Keratinocyte (primary cell): ENCODE data around the gene ZCCHC24. TPM values are rescaled to one million over a fixed set of nuclear protein-coding genes. Genes with fewer than 3 reads are reported as not detected.

Experiments
- DNase-seq: peaks from one replicate; pipeline ENCODE4 v3.0.0-alpha.2; 2011; ENCODE audit warnings: low read depth, missing footprints, low spot score
- FAIRE-seq: peaks from 2 replicates; lab custom pipeline; 2011; peaks lifted over from hg19 to GRCh38; lab: Jason Lieb, UNC
- H2AFZ ChIP-seq: 2 replicates; pipeline ENCODE4 v1.6.0; 2012; ENCODE audit warnings: low read length, control low read depth, inconsistent platforms; ENCODE audit not compliant: control insufficient read depth
- H3K27ac ChIP-seq: 2 replicates; pipeline ENCODE4 v1.5.1; 2011; ENCODE audit warnings: low read length; ENCODE audit not compliant: control insufficient read depth, insufficient read depth
- H3K27me3 ChIP-seq: 3 replicates; pipeline ENCODE4 v1.6.0; 2011; ENCODE audit warnings: low read length; ENCODE audit not compliant: control insufficient read depth, insufficient read depth; ENCODE audit errors: extremely low read depth
- H3K36me3 ChIP-seq, 2 experiments: 2 replicates in 1 of 2; 3 replicates in 1 of 2; pipeline ENCODE4 v1.5.1; 2011; ENCODE audit warnings: low read length in 2 of 2, mild to moderate bottlenecking in 1 of 2; ENCODE audit not compliant: control insufficient read depth in 2 of 2, insufficient read depth in 2 of 2; ENCODE audit errors: extremely low read depth in 1 of 2
- H3K4me1 ChIP-seq: 3 replicates; pipeline ENCODE4 v1.5.1; 2011; ENCODE audit warnings: low read length; ENCODE audit not compliant: control insufficient read depth, insufficient read depth; ENCODE audit errors: extremely low read depth
- H3K4me2 ChIP-seq: 3 replicates; pipeline ENCODE4 v1.6.0; 2011; ENCODE audit warnings: low read depth, low read length; ENCODE audit not compliant: control insufficient read depth, insufficient read depth; ENCODE audit errors: extremely low read depth
- H3K4me3 ChIP-seq, 3 experiments: fragments of 200-600 bp in 1 of 3; sonication (generic) in 1 of 3; 2 replicates in 2 of 3; 3 replicates in 1 of 3; pipeline ENCODE4 v1.5.1; 2011 to 2016; ENCODE audit warnings: low read length in 3 of 3, mild to moderate bottlenecking in 3 of 3, control low read depth in 2 of 3, inconsistent platforms in 1 of 3, low read depth in 1 of 3, mixed read lengths in 1 of 3, mixed run types in 1 of 3, moderate library complexity in 1 of 3; ENCODE audit not compliant: control insufficient read depth in 2 of 3, insufficient read depth in 2 of 3; ENCODE audit errors: extremely low read depth in 1 of 3
- H3K79me2 ChIP-seq: 2 replicates; pipeline ENCODE4 v1.6.0; 2012; ENCODE audit warnings: low read length; ENCODE audit not compliant: control insufficient read depth, insufficient read depth
- H3K9ac ChIP-seq: 3 replicates; pipeline ENCODE4 v1.6.0; 2011; ENCODE audit warnings: low read length; ENCODE audit not compliant: control insufficient read depth, insufficient read depth; ENCODE audit errors: extremely low read depth
- H3K9me1 ChIP-seq: 3 replicates; pipeline ENCODE4 v1.6.0; 2011; ENCODE audit warnings: low read length; ENCODE audit not compliant: control insufficient read depth, insufficient read depth; ENCODE audit errors: extremely low read depth
- H3K9me3 ChIP-seq: 2 replicates; pipeline ENCODE4 v1.5.1; 2012; ENCODE audit warnings: low read depth, low read length; ENCODE audit not compliant: control insufficient read depth
- H4K20me1 ChIP-seq: 3 replicates; pipeline ENCODE4 v1.6.0; 2011; ENCODE audit warnings: low read length; ENCODE audit not compliant: control insufficient read depth, insufficient read depth; ENCODE audit errors: extremely low read depth
- CTCF ChIP-seq, 3 experiments: IDR thresholded peaks in 1 of 3; conservative IDR thresholded peaks in 1 of 3; optimal IDR thresholded peaks in 1 of 3; 2 replicates in 2 of 3; 3 replicates in 1 of 3; pipeline versions ENCODE3 to v1.5.1; 2011; ENCODE audit warnings: low read length in 3 of 3, mild to moderate bottlenecking in 3 of 3, moderate library complexity in 2 of 3, control low read depth in 1 of 3, inconsistent platforms in 1 of 3; ENCODE audit not compliant: insufficient read depth in 2 of 3; ENCODE audit errors: extremely low read depth in 1 of 3
- EZH2 ChIP-seq: IDR thresholded peaks from one replicate; pipeline ENCODE4 v1.6.1; 2012; ENCODE audit warnings: inconsistent platforms, mild to moderate bottlenecking, low read length, moderate library complexity
- dilution Hi-C: fragments of 300-500 bp; cut with MboI; formaldehyde crosslinking; loops from one replicate; pipeline ENCODE4 v1.7.0; 2020; ENCODE audit warnings: low sequenced_read_pairs; ENCODE audit not compliant: extremely low pct_ligation_motif_present
- polyA plus RNA-seq, 5 experiments: library from polyadenylated mRNA; depleted of rRNA in 3 of 5; stranded (reverse) in 3 of 5; stranded (forward) in 1 of 5; unstranded in 1 of 5; fragments of >200 nt; gene quantifications; 1 replicate in 1 of 5; 2 replicates in 3 of 5; 3 replicates in 1 of 5; pipeline versions ENCODE4 v1.2.1 to v1.2.3, GENCODE V29; 2011 to 2012; ENCODE audit warnings: missing spikeins in 2 of 5, low read depth in 1 of 5, low replicate concordance in 1 of 5

Gene ZCCHC24
- polyA plus RNA-seq, 1 donor (not counting 4 experiments of a cell fraction or from before 2014, with no cell fraction given): 0.96 TPM

GRCh38 chr10:79491143-79491835, 45.9 kb upstream of the ZCCHC24 start:
- H3K4me1 ChIP-seq: peaks cover 13% of the 10 kb centered on the region
- TF ChIP-seq CTCF (optimal IDR thresholded peaks at IDR 0.05 in 1 of 3, IDR thresholded peaks at IDR 0.05 in 1 of 3, conservative IDR thresholded peaks at IDR 0.05 in 1 of 3; ENCODE audit: extremely low read depth in 1 of 3, insufficient read depth in 2 of 3, low read length in 3 of 3) (peak; percentile 21 to 42 (median 30)), EZH2 (no peak)
- H3K9me1 ChIP-seq: no peaks in the 10 kb centered on the region
- H3K27ac ChIP-seq: no peak overlapping the region
- H3K36me3 ChIP-seq: no peaks in the 10 kb centered on the region
- FAIRE-seq (no peak), DNase-seq (no peak)
- H3K9ac ChIP-seq: no peak overlapping the region
- no peak overlapping the region for H2AFZ ChIP-seq
- no peak overlapping the region for H3K4me2 ChIP-seq
- H4K20me1 ChIP-seq: no peaks in the 10 kb centered on the region
- H3K9me3 ChIP-seq: no peaks in the 10 kb centered on the region
- dilution Hi-C loops: no loop called here
- H3K4me3 ChIP-seq: no peak overlapping the region
- H3K27me3 ChIP-seq: no peaks in the 10 kb centered on the region
- no peaks in the 10 kb centered on the region for H3K79me2 ChIP-seq

- no peaks in the 10 kb centered on the region for H3K27me3 ChIP-seq
- FAIRE-seq (no peak), DNase-seq (no peak)
- H3K79me2 ChIP-seq: no peaks in the 10 kb centered on the region
- H3K4me1 ChIP-seq: peaks cover 13% of the 10 kb centered on the region
- no peak overlapping the region for H3K27ac ChIP-seq
- H2AFZ ChIP-seq: no peak overlapping the region
- H4K20me1 ChIP-seq: no peaks in the 10 kb centered on the region
- H3K4me2 ChIP-seq: no peak overlapping the region
- H3K9me3 ChIP-seq: no peaks in the 10 kb centered on the region
- dilution Hi-C loops: no loop called here
- H3K4me3 ChIP-seq: no peak overlapping the region
- TF ChIP-seq CTCF (optimal IDR thresholded peaks at IDR 0.05 in 1 of 3, IDR thresholded peaks at IDR 0.05 in 1 of 3, conservative IDR thresholded peaks at IDR 0.05 in 1 of 3; ENCODE audit: extremely low read depth in 1 of 3, insufficient read depth in 2 of 3, low read length in 3 of 3) (no peak), EZH2 (no peak)
- H3K36me3 ChIP-seq: no peaks in the 10 kb centered on the region
- H3K9me1 ChIP-seq: no peaks in the 10 kb centered on the region
- H3K9ac ChIP-seq: no peak overlapping the region
Observed at GRCh38 chr10:79490400-79491142, 45.1 kb upstream of the ZCCHC24 start.
